Activated naive CD8-positive, alpha-beta T cell treated with anti-CD3 and anti-CD28 coated beads, Interleukin-2, amount 10 ng/mL, durations not matched to agents 7 days and 5 days (primary cell): ENCODE results near the gene NXPE3. TPM values are rescaled to one million over a fixed set of nuclear protein-coding genes. Genes with fewer than 3 reads are reported as not detected.

Experiments used
- ATAC-seq: fragments of 150-1000 bp; cut with Tn5 transposase; one replicate; pipeline ENCODE4 v1.10.0; 2021; ENCODE audit warnings: low read depth, moderate library complexity
- POLR2A ChIA-PET: fragments of 350-600 bp; sonication (Branson Sonifier 250); formaldehyde crosslinking; loops from one replicate; lab custom pipeline; 2021; ENCODE audit warnings: antibody characterized with exemption; lab: Charles Lee
- DNase-seq: peaks from one replicate; pipeline ENCODE4 v3.0.0; 2021
- H3K27ac Mint-ChIP-seq: one replicate; pipeline ENCODE4 v1.8.0; 2022; ENCODE audit warnings: mild to moderate bottlenecking, mixed read lengths
- H3K27me3 Mint-ChIP-seq: one replicate; pipeline ENCODE4 v1.8.0; 2022; ENCODE audit warnings: mild to moderate bottlenecking, moderate library complexity, mixed read lengths
- H3K36me3 Mint-ChIP-seq: one replicate; pipeline ENCODE4 v1.8.0; 2021; ENCODE audit warnings: mild to moderate bottlenecking, mixed read lengths
- H3K4me1 Mint-ChIP-seq: one replicate; pipeline ENCODE4 v1.8.0; 2021; ENCODE audit warnings: mixed read lengths
- H3K4me3 Mint-ChIP-seq: one replicate; pipeline ENCODE4 v1.8.0; 2022; ENCODE audit warnings: mild to moderate bottlenecking, moderate library complexity, mixed read lengths
- H3K9me3 Mint-ChIP-seq: one replicate; pipeline ENCODE4 v1.8.0; 2021; ENCODE audit warnings: mixed read lengths
- total RNA-seq, 2 experiments: library from RNA; stranded (reverse); gene quantifications; one replicate each; pipeline ENCODE4 v1.2.3, GENCODE V29; 2021

Gene NXPE3
- total RNA-seq, 2 experiments from 2014 or later, result 29.8 to 30.7 TPM

- Mint-ChIP-seq H3K36me3 (peaks cover 33% of the 10 kb centered on the region), H3K4me1 (peaks cover 28% of the 10 kb centered on the region), H3K27ac (no peak overlapping the region), H3K9me3 (no peaks in the 10 kb centered on the region), H3K4me3 (no peak overlapping the region), H3K27me3 (no peaks in the 10 kb centered on the region)
- ATAC-seq, result no peak
- POLR2A ChIA-PET, result interaction anchor here (2.5 kb wide), 1 partner anchor 25 kb away, joined by 12 read pairs; the partner anchor contains the start of gene NFKBIZ
- DNase-seq, result no peak
Observed at GRCh38 chr3:101824702-101825101, 45.7 kb downstream of the NXPE3 start.

- H3K27me3 Mint-ChIP-seq, result no peaks in the 10 kb centered on the region
- H3K9me3 Mint-ChIP-seq, result no peaks in the 10 kb centered on the region
- H3K4me1 Mint-ChIP-seq, result peaks cover 34% of the 10 kb centered on the region
- peaks cover 23% of the 10 kb centered on the region for H3K36me3 Mint-ChIP-seq
- H3K4me3 Mint-ChIP-seq, result no peak overlapping the region
- no peak for DNase-seq
- ATAC-seq, result no peak
- H3K27ac Mint-ChIP-seq, result no peak overlapping the region
- POLR2A ChIA-PET, result interaction anchor here (2.3 to 4.9 kb wide), 2 partner anchors 22 to 26 kb away, joined by 16 to 124 read pairs; partner anchors contain the start of gene NFKBIZ
Observed at GRCh38 chr3:101825904-101826445, 47.0 kb downstream of the NXPE3 start.

DNA sequence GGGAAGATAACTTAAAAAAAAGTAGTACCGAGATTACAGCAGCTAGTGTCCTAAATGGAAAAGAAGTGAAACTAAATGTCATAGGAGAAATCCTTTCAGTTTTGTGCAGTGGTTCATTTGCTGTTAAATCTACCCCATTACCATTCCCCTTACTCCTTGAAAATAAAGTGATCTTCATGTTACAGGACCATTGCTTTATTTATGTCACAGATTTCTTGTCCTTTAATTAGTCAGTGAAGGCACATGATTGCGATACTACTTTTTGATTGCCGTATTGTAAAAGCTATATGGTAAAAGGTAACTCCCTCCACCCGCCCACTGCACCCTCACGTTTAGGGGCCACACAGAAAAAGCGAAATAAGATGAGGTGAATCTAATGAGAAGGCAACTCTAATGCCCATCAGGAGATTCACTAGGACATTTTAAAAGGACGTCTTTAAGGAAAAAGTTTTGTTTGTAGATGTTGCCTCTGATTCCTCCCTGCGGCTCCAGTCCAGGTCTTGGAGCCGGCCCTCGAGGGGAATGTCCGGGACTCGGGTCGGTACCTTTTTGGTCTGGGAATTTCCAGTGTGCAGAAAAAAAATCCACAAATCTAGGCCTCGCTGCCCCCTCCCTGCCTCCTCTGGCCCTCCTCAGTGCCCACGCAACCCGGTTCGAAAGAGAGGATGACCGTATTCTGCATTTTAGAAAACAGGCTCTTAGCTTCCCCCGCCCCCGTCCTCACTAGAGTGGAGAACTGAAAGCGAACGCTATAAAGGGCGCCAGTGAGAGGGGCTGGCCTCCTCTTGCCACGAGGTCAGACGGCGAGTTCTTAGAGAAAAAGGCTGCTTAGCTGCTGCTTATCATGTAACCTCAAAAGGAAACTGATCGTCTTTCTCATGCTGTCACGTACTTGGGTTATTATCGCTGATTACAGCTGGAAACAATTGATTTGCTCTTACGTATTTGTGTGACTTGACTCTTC is 48.5 kb downstream of the NXPE3 start:
- DNase-seq (peak; percentile 74), ATAC-seq (peak; percentile 90)
- H3K27me3 Mint-ChIP-seq, result no peaks in the 10 kb centered on the region
- peaks cover 19% of the 10 kb centered on the region for H3K36me3 Mint-ChIP-seq
- H3K27ac Mint-ChIP-seq, result peak overlapping the region; percentile 95
- POLR2A ChIA-PET, result interaction anchor here (0.7 to 4.9 kb wide), 15 partner anchors 13 to 287 kb away, joined by 3 to 124 read pairs (median 4); partner anchors contain the start of genes CEP97, NFKBIZ, NXPE3 and RPL24
- peak overlapping the region; percentile 89 for H3K4me3 Mint-ChIP-seq
- H3K4me1 Mint-ChIP-seq, result peaks cover 39% of the 10 kb centered on the region
- H3K9me3 Mint-ChIP-seq, result no peaks in the 10 kb centered on the region

DNA sequence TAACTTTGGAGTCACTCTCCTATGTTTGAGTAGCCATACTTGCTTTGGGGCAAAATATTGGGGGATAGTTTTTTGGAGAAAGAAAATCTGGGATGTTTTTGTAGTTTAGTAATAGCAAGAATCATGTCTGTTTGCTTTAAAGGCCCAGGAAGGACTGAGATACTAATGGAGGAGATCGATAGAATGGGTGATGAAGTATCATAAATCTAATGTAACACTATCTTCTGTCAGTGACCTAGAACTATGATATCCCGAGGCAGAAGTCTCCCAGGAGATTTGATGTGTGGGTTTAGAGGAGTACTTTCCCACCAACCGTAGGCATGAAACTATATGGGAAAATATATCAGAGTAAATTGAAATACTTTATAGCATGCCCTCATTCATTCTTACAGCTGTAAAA is 49.3 kb downstream of the NXPE3 start:
- Mint-ChIP-seq H3K27me3 (no peaks in the 10 kb centered on the region), H3K36me3 (peaks cover 23% of the 10 kb centered on the region), H3K9me3 (no peaks in the 10 kb centered on the region), H3K4me1 (peaks cover 45% of the 10 kb centered on the region), H3K4me3 (peak overlapping the region; percentile 89), H3K27ac (peak overlapping the region; percentile 95)
- ATAC-seq (no peak), DNase-seq (no peak)
- POLR2A ChIA-PET, result interaction anchor here (0.7 to 4.9 kb wide), 10 partner anchors 13 to 229 kb away, joined by 3 to 124 read pairs (median 4); partner anchors contain the start of gene NFKBIZ

DNA sequence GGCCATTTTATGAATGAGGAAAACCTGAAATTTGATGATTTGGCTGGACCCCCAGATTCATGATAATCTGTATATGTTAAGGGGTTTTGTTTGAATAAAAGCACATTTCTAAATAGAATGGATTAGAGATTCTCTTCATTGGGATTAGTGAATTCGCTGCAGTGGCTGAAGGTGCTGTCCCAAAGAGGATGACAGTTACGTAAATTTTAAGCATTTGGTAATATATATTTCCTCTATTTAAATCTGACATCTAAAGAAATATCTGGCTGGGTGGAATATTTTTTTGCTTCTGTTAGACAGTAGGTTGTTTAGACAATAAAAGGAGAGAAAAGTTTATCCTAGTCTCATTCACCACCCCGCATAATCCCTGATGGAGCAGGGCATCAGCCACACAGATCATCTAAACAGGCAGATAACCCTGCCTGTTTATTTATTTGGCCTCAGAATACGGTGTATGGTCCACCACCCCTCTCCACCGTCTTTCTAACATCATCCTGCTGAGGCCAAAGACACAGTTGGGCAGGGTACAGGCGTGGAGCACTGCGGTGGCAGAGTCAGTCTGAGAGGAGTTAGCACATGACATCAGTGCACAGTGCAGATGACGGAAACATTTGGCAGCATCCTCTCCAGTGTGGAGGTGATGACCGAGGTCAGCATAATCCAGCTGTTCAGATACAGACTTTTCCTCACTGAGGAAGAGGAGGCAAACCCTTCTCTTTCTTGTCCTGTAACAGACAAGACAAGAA is 49.9 kb downstream of the NXPE3 start:
- H3K27me3 Mint-ChIP-seq, result no peaks in the 10 kb centered on the region
- peaks cover 51% of the 10 kb centered on the region for H3K4me1 Mint-ChIP-seq
- H3K36me3 Mint-ChIP-seq, result peaks cover 24% of the 10 kb centered on the region
- POLR2A ChIA-PET, result interaction anchor here (0.7 to 4.9 kb wide), 7 partner anchors 12 to 108 kb away, joined by 3 to 124 read pairs (median 6); partner anchors contain the start of gene NFKBIZ
- peak; percentile 72 for ATAC-seq
- H3K4me3 Mint-ChIP-seq, result peak overlapping the region; percentile 89
- H3K27ac Mint-ChIP-seq, result peak overlapping the region; percentile 95
- no peaks in the 10 kb centered on the region for H3K9me3 Mint-ChIP-seq
- peak; percentile 44 for DNase-seq

- H3K9me3 Mint-ChIP-seq, result no peaks in the 10 kb centered on the region
- peaks cover 56% of the 10 kb centered on the region for H3K4me1 Mint-ChIP-seq
- ATAC-seq, result no peak
- POLR2A ChIA-PET, result interaction anchor here (0.7 to 4.9 kb wide), 6 partner anchors 12 to 107 kb away, joined by 3 to 124 read pairs (median 6); partner anchors contain the start of gene NFKBIZ
- no peaks in the 10 kb centered on the region for H3K27me3 Mint-ChIP-seq
- peak overlapping the region; percentile 89 for H3K4me3 Mint-ChIP-seq
- DNase-seq, result no peak
- peaks cover 28% of the 10 kb centered on the region for H3K36me3 Mint-ChIP-seq
- H3K27ac Mint-ChIP-seq, result peak overlapping the region; percentile 95
Observed at GRCh38 chr3:101829437-101829830, 50.4 kb downstream of the NXPE3 start.

- no peaks in the 10 kb centered on the region for H3K27me3 Mint-ChIP-seq
- peaks cover 30% of the 10 kb centered on the region for H3K36me3 Mint-ChIP-seq
- POLR2A ChIA-PET, result interaction anchor here (0.7 to 4.9 kb wide), 6 partner anchors 11 to 107 kb away, joined by 3 to 124 read pairs (median 6); partner anchors contain the start of gene NFKBIZ
- DNase-seq (no peak), ATAC-seq (no peak)
- H3K4me3 Mint-ChIP-seq, result peak overlapping the region; percentile 89
- no peaks in the 10 kb centered on the region for H3K9me3 Mint-ChIP-seq
- peak overlapping the region; percentile 95 for H3K27ac Mint-ChIP-seq
- peaks cover 59% of the 10 kb centered on the region for H3K4me1 Mint-ChIP-seq
Observed at GRCh38 chr3:101829874-101830273, 50.9 kb downstream of the NXPE3 start.

- POLR2A ChIA-PET, result interaction anchor here (1.0 kb wide), 1 partner anchor 16 kb away, joined by 9 read pairs; the partner anchor contains the start of gene NFKBIZ
- Mint-ChIP-seq H3K9me3 (no peaks in the 10 kb centered on the region), H3K27me3 (no peaks in the 10 kb centered on the region), H3K4me3 (peak overlapping the region; percentile 65), H3K4me1 (peaks cover 59% of the 10 kb centered on the region), H3K27ac (peak overlapping the region; percentile 89), H3K36me3 (peaks cover 39% of the 10 kb centered on the region)
- DNase-seq (no peak), ATAC-seq (peak; percentile 18)
Observed at GRCh38 chr3:101833446-101833974, 54.5 kb downstream of the NXPE3 start.

DNA sequence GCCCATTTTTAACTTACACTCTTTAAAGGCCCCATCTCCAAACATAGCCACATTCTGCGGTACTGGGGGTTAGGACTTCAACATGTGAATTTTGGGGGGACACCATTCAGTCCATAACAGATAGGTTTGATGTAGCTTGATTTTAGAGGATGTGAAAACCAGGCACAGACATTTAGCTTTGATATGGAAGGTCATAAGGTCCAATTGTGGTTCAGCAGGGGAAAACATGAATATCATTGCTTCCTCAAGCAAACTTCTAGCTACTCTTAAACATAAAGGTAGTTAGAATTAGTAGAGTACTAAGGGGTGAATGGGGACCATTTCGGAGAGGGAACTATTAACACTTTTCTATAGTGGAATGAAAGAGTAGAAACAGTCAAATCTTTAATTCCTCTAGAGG is 56.7 kb downstream of the NXPE3 start:
- Mint-ChIP-seq H3K4me1 (peaks cover 53% of the 10 kb centered on the region), H3K4me3 (no peak overlapping the region), H3K9me3 (no peaks in the 10 kb centered on the region), H3K27ac (no peak overlapping the region), H3K27me3 (no peaks in the 10 kb centered on the region), H3K36me3 (peaks cover 49% of the 10 kb centered on the region)
- no peak for ATAC-seq
- DNase-seq, result no peak
- POLR2A ChIA-PET, result interaction anchor here (1.1 kb wide), 1 partner anchor 13 kb away, joined by 5 read pairs; no protein-coding TSS in a partner anchor

GRCh38 chr3:101836160-101836559 is 57.1 kb downstream of the NXPE3 start:
- Mint-ChIP-seq H3K27me3 (no peaks in the 10 kb centered on the region), H3K27ac (no peak overlapping the region), H3K4me1 (peaks cover 51% of the 10 kb centered on the region), H3K9me3 (no peaks in the 10 kb centered on the region), H3K36me3 (peaks cover 50% of the 10 kb centered on the region), H3K4me3 (no peak overlapping the region)
- ATAC-seq (no peak), DNase-seq (no peak)
- POLR2A ChIA-PET, result interaction anchor here (1.1 kb wide), 1 partner anchor 12 kb away, joined by 5 read pairs; no protein-coding TSS in a partner anchor

GRCh38 chr3:101836652-101837598 is 57.9 kb downstream of the NXPE3 start:
- Mint-ChIP-seq H3K36me3 (peaks cover 51% of the 10 kb centered on the region), H3K27ac (no peak overlapping the region)

More at GRCh38 chr3:101836652-101837598, 57.9 kb downstream of the NXPE3 start:
- Mint-ChIP-seq H3K9me3 (peaks cover under 1% of the 10 kb centered on the region), H3K4me1 (peaks cover 49% of the 10 kb centered on the region), H3K27me3 (no peaks in the 10 kb centered on the region), H3K4me3 (no peak overlapping the region)
- no peak for DNase-seq
- no peak for ATAC-seq
- POLR2A ChIA-PET, result no interaction called here
